Endothelial cell of umbilical vein (primary cell): ENCODE results near the gene ZSCAN26. TPM values are rescaled to one million over a fixed set of nuclear protein-coding genes. Genes with fewer than 3 reads are reported as not detected.
A peak's percentile ranks its signal among the peaks of the same experiment; 100 is the strongest.

Experiments
- BruUV-seq: library from RNA; stranded (reverse); fragments of 400-500 nt; replicated peaks from 2 replicates; lab custom pipeline; 2021; lab: Mats Ljungman, UMichigan
- CTCF ChIA-PET: fragments of 300-600, 350-600 bp; sonication (Branson Sonifier 250); formaldehyde crosslinking; loops from one replicate; lab custom pipeline; 2021; ENCODE audit warnings: antibody characterized with exemption, inconsistent platforms; lab: Charles Lee
- POLR2A ChIA-PET: fragments of 300-600, 350-600 bp; sonication (Branson Sonifier 250); formaldehyde crosslinking; loops from one replicate; lab custom pipeline; 2021; ENCODE audit warnings: antibody characterized with exemption, inconsistent platforms; lab: Charles Lee
- DNase-seq: peaks from one replicate; pipeline ENCODE4 v3.0.0-alpha.2; 2011; ENCODE audit warnings: low read depth, low spot score
- FAIRE-seq: peaks from 2 replicates; lab custom pipeline; 2011; peaks lifted over from hg19 to GRCh38; lab: Jason Lieb, UNC
- H2AFZ ChIP-seq: 2 replicates; pipeline ENCODE4 v1.6.0; 2012; ENCODE audit warnings: low read depth, low read length, control low read depth, inconsistent platforms
- H3K27ac ChIP-seq: 2 replicates; pipeline ENCODE4 v1.5.1; 2011; ENCODE audit warnings: low read depth, mild to moderate bottlenecking, control low read depth, low read length, moderate library complexity; ENCODE audit not compliant: insufficient read depth
- H3K27me3 ChIP-seq, 2 experiments: 2 replicates each; pipeline versions ENCODE4 v1.6.0 to v1.6.1; 2011; ENCODE audit warnings: low read length in 2 of 2, mixed read lengths in 1 of 2; ENCODE audit not compliant: control insufficient read depth in 2 of 2, insufficient read depth in 2 of 2
- H3K36me3 ChIP-seq, 2 experiments: 2 replicates in 1 of 2; 3 replicates in 1 of 2; pipeline ENCODE4 v1.5.1; 2011; ENCODE audit warnings: low read length in 2 of 2, mild to moderate bottlenecking in 1 of 2, moderate library complexity in 1 of 2; ENCODE audit not compliant: control insufficient read depth in 2 of 2, insufficient read depth in 2 of 2; ENCODE audit errors: extremely low read depth in 1 of 2
- H3K4me1 ChIP-seq: 3 replicates; pipeline ENCODE4 v1.5.1; 2011; ENCODE audit warnings: mild to moderate bottlenecking, low read length; ENCODE audit not compliant: control insufficient read depth, insufficient read depth; ENCODE audit errors: extremely low read depth
- H3K4me2 ChIP-seq: 2 replicates; pipeline ENCODE4 v1.6.1; 2011; ENCODE audit warnings: low read length, control low read depth, mixed read lengths; ENCODE audit not compliant: insufficient read depth
- H3K4me3 ChIP-seq, 3 experiments: fragments of 200-600 bp in 1 of 3; sonication (generic), shearing (Covaris generic) in 1 of 3; replicated peaks in 1 of 3; 2 replicates each; pipeline ENCODE4 v1.5.1; 2011 to 2016; ENCODE audit warnings: control low read depth in 3 of 3, low read length in 3 of 3, mild to moderate bottlenecking in 2 of 3, inconsistent platforms in 1 of 3, low read depth in 1 of 3, moderate library complexity in 1 of 3; ENCODE audit not compliant: insufficient read depth in 1 of 3
- H3K79me2 ChIP-seq: 2 replicates; pipeline ENCODE4 v1.6.0; 2012; ENCODE audit warnings: low read length, inconsistent platforms; ENCODE audit not compliant: control insufficient read depth, insufficient read depth
- H3K9ac ChIP-seq: replicated peaks from 2 replicates; pipeline ENCODE3; 2011; ENCODE audit warnings: low read length, control low read depth; ENCODE audit not compliant: insufficient read depth; ENCODE audit errors: extremely low read depth
- H3K9me1 ChIP-seq: replicated peaks from 3 replicates; pipeline ENCODE4 v1.6.0; 2011; ENCODE audit warnings: mild to moderate bottlenecking, low read length; ENCODE audit not compliant: control insufficient read depth, insufficient read depth; ENCODE audit errors: extremely low read depth
- H3K9me3 ChIP-seq: replicated peaks from 2 replicates; pipeline ENCODE4 v1.5.1; 2012; ENCODE audit warnings: low read length, inconsistent platforms; ENCODE audit not compliant: control insufficient read depth, insufficient read depth
- H4K20me1 ChIP-seq: replicated peaks from 2 replicates; pipeline ENCODE3; 2011; ENCODE audit warnings: mild to moderate bottlenecking, low read length; ENCODE audit not compliant: control insufficient read depth, insufficient read depth; ENCODE audit errors: extremely low read depth
- EZH2 ChIP-seq: IDR thresholded peaks from 2 replicates; pipeline ENCODE4 v1.6.1; 2012; ENCODE audit warnings: borderline replicate concordance, low read depth, mild to moderate bottlenecking, moderate library complexity, low read length, inconsistent platforms; ENCODE audit not compliant: severe bottlenecking
- FOS ChIP-seq: IDR thresholded peaks from 2 replicates; pipeline ENCODE4 v1.6.1; 2011; ENCODE audit warnings: mild to moderate bottlenecking, low read length, moderate library complexity, borderline replicate concordance; ENCODE audit not compliant: insufficient read depth
- GATA2 ChIP-seq: IDR thresholded peaks from 2 replicates; pipeline ENCODE4 v1.7.0; 2011; ENCODE audit warnings: low read depth, mild to moderate bottlenecking, moderate library complexity, mixed read lengths, low read length; ENCODE audit not compliant: insufficient read length, insufficient read depth
- JUN ChIP-seq: IDR thresholded peaks from 2 replicates; pipeline ENCODE4 v1.6.1; 2011; ENCODE audit warnings: borderline replicate concordance, low read depth; ENCODE audit not compliant: insufficient read length, insufficient read depth
- MYC ChIP-seq: IDR thresholded peaks from one replicate; pipeline ENCODE4 v1.6.1; 2011; ENCODE audit warnings: mild to moderate bottlenecking, low read depth, low read length
- POLR2A ChIP-seq: IDR thresholded peaks from 2 replicates; pipeline ENCODE4 v1.6.1; 2012; ENCODE audit warnings: low read depth, mild to moderate bottlenecking, control low read depth, low read length
- POLR2AphosphoS5 ChIP-seq: IDR thresholded peaks from 2 replicates; pipeline ENCODE4 v1.6.1; 2012; ENCODE audit warnings: low read depth, mild to moderate bottlenecking, control low read depth, low read length, moderate library complexity; ENCODE audit not compliant: insufficient read depth
- dilution Hi-C: fragments of 300-500 bp; cut with MboI; formaldehyde crosslinking; loops from one replicate; pipeline ENCODE4 v1.15.0; 2019; ENCODE audit warnings: low sequenced_read_pairs; ENCODE audit not compliant: extremely low pct_ligation_motif_present
- intact Hi-C: fragments of 100-400 bp; cut with micrococcal nuclease; formaldehyde crosslinking; loops from one replicate; pipeline ENCODE4 v1.10.0; 2022
- polyA plus RNA-seq, 4 experiments: library from polyadenylated mRNA; depleted of rRNA in 3 of 4; stranded (reverse) in 3 of 4; unstranded in 1 of 4; fragments of >200 nt; gene quantifications; 2 replicates each; pipeline versions ENCODE4 v1.2.1 to v1.2.3, GENCODE V29; 2011 to 2012; ENCODE audit warnings: missing spikeins in 1 of 4
- total RNA-seq: library from RNA; stranded (reverse); gene quantifications from 2 replicates; pipeline ENCODE4 v1.2.3, GENCODE V29; 2021

ZSCAN26 gene
- total and polyA plus RNA-seq, 2 donors (not counting 3 experiments of a cell fraction or from before 2014, with no cell fraction given) = 12.8 to 14.1 TPM

GRCh38 chr6:28224131-28225055 lies 42.5 kb upstream of the ZSCAN26 start:
- Histone ChIP-seq H3K27ac (peak overlapping the region; percentile 77), H3K9me3 (no peaks in the 10 kb centered on the region), H3K4me2 (peak overlapping the region; percentile 98), H3K4me3 (peak overlapping the region; percentile 48 to 99 (median 86)), H3K9ac (peak overlapping the region; percentile 90), H3K9me1 (no peaks in the 10 kb centered on the region), H3K4me1 (peaks cover 10% of the 10 kb centered on the region), H3K79me2 (peaks cover 17% of the 10 kb centered on the region), H4K20me1 (no peaks in the 10 kb centered on the region), H3K27me3 (no peaks in the 10 kb centered on the region), H3K36me3 (peaks cover 7 to 10% of the 10 kb centered on the region in 2 experiments), H2AFZ (peak overlapping the region; percentile 48)
- no peak for DNase-seq
- POLR2A ChIA-PET = interaction anchor here (1.3 kb wide), 1 partner anchor 83 kb away, joined by 3 read pairs; the partner anchor contains the start of gene ZKSCAN8
- BruUV-seq = TSS peak; percentile 88
- no peak for TF ChIP-seq POLR2A
- TF ChIP-seq FOS = no peak
- no peak for TF ChIP-seq JUN
- no peak for TF ChIP-seq POLR2AphosphoS5
- no peak for TF ChIP-seq MYC
- no peak for TF ChIP-seq GATA2
- TF ChIP-seq EZH2 = no peak
- CTCF ChIA-PET = interaction anchor here (2.3 kb wide), 1 partner anchor 28 kb away, joined by 7 read pairs; the partner anchor contains the start of gene ZKSCAN4
- intact Hi-C loops = loop anchor here (1.0 to 10.0 kb wide), 9 partner anchors 28 to 750 kb away; partner anchors contain the start of genes PGBD1, ZKSCAN4, ZKSCAN8 and ZNF165
- FAIRE-seq = no peak
- dilution Hi-C loops = no loop called here
